C4-2B (cell line): ENCODE measurements around the gene ZFP57.

Source experiments
- ZFX ChIP-seq: fragments of 450-650 bp; IDR thresholded peaks from 2 replicates; pipeline ENCODE4 v1.6.1; 2017
- TF ChIP-seq, protein P1 (sequence below): fragments of 450-650 bp; conservative IDR thresholded peaks from 2 replicates; pipeline ENCODE4 v1.5.1; 2017; ENCODE audit warnings: mild to moderate bottlenecking

DNA sequence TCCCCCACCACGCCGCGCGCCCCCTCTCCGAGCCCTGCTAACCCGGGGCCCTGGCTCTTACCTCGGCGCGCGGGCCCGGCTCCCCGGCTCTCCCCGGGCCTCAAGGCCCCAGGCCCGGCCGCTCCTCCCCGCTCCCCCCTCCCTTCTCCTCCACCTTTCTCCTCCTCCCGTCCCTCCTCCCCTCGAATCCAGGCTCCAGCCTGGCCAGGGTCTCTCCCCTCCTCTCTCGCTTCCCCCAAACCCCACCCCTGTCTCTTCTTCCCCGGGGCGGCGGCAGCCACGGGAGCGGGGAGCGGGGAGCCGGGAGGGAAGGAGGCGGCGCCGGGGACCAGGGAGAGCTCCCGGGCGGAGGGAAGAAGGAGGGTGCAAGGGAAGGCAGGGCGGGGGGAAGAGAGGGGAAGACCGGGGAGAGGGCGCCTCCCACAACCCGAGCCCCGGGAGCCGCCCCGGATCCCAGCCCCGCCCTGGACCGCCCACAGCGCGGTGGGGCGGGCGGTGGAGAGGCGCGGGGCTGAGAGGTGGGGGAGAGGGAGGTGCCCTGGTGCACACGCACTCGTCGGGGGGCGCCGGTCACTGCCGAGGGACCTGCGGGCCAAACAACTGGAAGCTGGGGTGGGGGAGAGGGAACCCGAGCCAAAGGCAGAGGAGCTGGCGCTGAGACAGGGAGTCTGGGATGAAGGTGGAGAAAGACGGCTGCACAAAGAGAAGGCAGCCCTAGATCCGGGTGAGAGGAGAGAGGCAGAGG is 48.0 kb downstream of the ZFP57 start, which contains the start of gene GABBR1:
- TF ChIP-seq ZFX = no peak
- TF ChIP-seq, protein P1, sequence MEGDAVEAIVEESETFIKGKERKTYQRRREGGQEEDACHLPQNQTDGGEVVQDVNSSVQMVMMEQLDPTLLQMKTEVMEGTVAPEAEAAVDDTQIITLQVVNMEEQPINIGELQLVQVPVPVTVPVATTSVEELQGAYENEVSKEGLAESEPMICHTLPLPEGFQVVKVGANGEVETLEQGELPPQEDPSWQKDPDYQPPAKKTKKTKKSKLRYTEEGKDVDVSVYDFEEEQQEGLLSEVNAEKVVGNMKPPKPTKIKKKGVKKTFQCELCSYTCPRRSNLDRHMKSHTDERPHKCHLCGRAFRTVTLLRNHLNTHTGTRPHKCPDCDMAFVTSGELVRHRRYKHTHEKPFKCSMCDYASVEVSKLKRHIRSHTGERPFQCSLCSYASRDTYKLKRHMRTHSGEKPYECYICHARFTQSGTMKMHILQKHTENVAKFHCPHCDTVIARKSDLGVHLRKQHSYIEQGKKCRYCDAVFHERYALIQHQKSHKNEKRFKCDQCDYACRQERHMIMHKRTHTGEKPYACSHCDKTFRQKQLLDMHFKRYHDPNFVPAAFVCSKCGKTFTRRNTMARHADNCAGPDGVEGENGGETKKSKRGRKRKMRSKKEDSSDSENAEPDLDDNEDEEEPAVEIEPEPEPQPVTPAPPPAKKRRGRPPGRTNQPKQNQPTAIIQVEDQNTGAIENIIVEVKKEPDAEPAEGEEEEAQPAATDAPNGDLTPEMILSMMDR = no peak
